H1 (cell line): ENCODE data around the gene LHB. TPM values are rescaled to one million over a fixed set of nuclear protein-coding genes. Genes with fewer than 3 reads are reported as not detected.
"Not testable (repeated sequence)": the region's sequence is repeated elsewhere in the genome, so short reads cannot be mapped to it uniquely, and the experiment has no call there.

Experiments
- CTCF ChIA-PET: fragments of 300-600 bp; sonication (Branson Sonifier 250); formaldehyde crosslinking; loops from one replicate; lab custom pipeline; 2021; ENCODE audit not compliant: partially characterized antibody; lab: Charles Lee
- POLR2A ChIA-PET: fragments of 300-600 bp; sonication (Branson Sonifier 250); formaldehyde crosslinking; loops from one replicate; lab custom pipeline; 2021; ENCODE audit warnings: inconsistent platforms; ENCODE audit not compliant: partially characterized antibody; lab: Charles Lee
- DNase-seq, 2 experiments: peaks; one replicate each; pipeline versions ENCODE4 v3.0.0 to v3.0.0-alpha.2; 2010 to 2022; ENCODE audit warnings: low spot score in 2 of 2, low read depth in 1 of 2, mixed read lengths in 1 of 2
- FAIRE-seq: peaks from 2 replicates; lab custom pipeline; 2011; peaks lifted over from hg19 to GRCh38; lab: Jason Lieb, UNC
- H2AFZ ChIP-seq: 2 replicates; pipeline ENCODE4 v1.8.1; 2012; ENCODE audit warnings: low read length, inconsistent platforms
- H2AK5ac ChIP-seq: 2 replicates; pipeline ENCODE4 v1.6.1; 2013; ENCODE audit warnings: low read depth, low read length
- H2BK120ac ChIP-seq: replicated peaks from 2 replicates; pipeline ENCODE3; 2013; ENCODE audit warnings: low read depth, low read length, inconsistent platforms
- H2BK12ac ChIP-seq: 2 replicates; pipeline ENCODE4 v1.6.1; 2013; ENCODE audit warnings: low read depth, low read length
- H2BK15ac ChIP-seq: 2 replicates; pipeline ENCODE4 v1.6.1; 2013; ENCODE audit warnings: low read length
- H2BK20ac ChIP-seq: 2 replicates; pipeline ENCODE4 v1.6.1; 2013; ENCODE audit warnings: low read length
- H2BK5ac ChIP-seq: 2 replicates; pipeline ENCODE4 v1.6.1; 2013; ENCODE audit warnings: low read depth, low read length
- H3K14ac ChIP-seq: 2 replicates; pipeline ENCODE4 v1.6.1; 2013; ENCODE audit warnings: inconsistent platforms; ENCODE audit not compliant: insufficient read length
- H3K18ac ChIP-seq: 2 replicates; pipeline ENCODE4 v1.6.1; 2013; ENCODE audit warnings: low read length; ENCODE audit errors: extremely low read depth
- H3K23ac ChIP-seq: 2 replicates; pipeline ENCODE4 v1.6.1; 2013; ENCODE audit warnings: inconsistent platforms; ENCODE audit not compliant: insufficient read length
- H3K23me2 ChIP-seq: 2 replicates; pipeline ENCODE4 v1.6.1; 2013; ENCODE audit warnings: low read depth, low read length
- H3K27ac ChIP-seq: 2 replicates; pipeline ENCODE4 v1.6.1; 2011; ENCODE audit warnings: low read depth, low read length, inconsistent platforms
- H3K27me3 ChIP-seq, 4 experiments: replicated peaks in 1 of 4; 1 replicate in 1 of 4; 2 replicates in 3 of 4; pipeline versions ENCODE4 v1.6.1 to v1.8.1; 2011 to 2013; ENCODE audit warnings: low read length in 3 of 4, mild to moderate bottlenecking in 3 of 4, inconsistent platforms in 2 of 4, mixed read lengths in 2 of 4, moderate library complexity in 1 of 4; ENCODE audit not compliant: control insufficient read depth in 3 of 4, insufficient read depth in 3 of 4; ENCODE audit errors: extremely low read depth in 1 of 4
- H3K36me3 ChIP-seq, 4 experiments: 2 replicates each; pipeline versions ENCODE4 v1.6.1 to v1.8.1; 2011 to 2013; ENCODE audit warnings: mild to moderate bottlenecking in 4 of 4, low read length in 3 of 4, moderate library complexity in 2 of 4, control low read depth in 1 of 4, inconsistent platforms in 1 of 4; ENCODE audit not compliant: insufficient read depth in 4 of 4, control insufficient read depth in 2 of 4
- H3K4ac ChIP-seq: replicated peaks from 2 replicates; pipeline ENCODE3; 2013; ENCODE audit warnings: low read length, low read depth, mixed read lengths, inconsistent platforms; ENCODE audit not compliant: insufficient read length
- H3K4me1 ChIP-seq, 4 experiments: replicated peaks in 1 of 4; 1 replicate in 1 of 4; 2 replicates in 3 of 4; pipeline versions ENCODE4 v1.6.1 to v1.8.1; 2011 to 2013; ENCODE audit warnings: low read length in 3 of 4, inconsistent platforms in 2 of 4, mixed read lengths in 1 of 4; ENCODE audit not compliant: insufficient read depth in 4 of 4, control insufficient read depth in 3 of 4
- H3K4me2 ChIP-seq, 2 experiments: 2 replicates each; pipeline versions ENCODE4 v1.6.1 to v1.8.1; 2011 to 2013; ENCODE audit warnings: low read depth in 2 of 2, low read length in 2 of 2, control low read depth in 1 of 2, inconsistent platforms in 1 of 2, mild to moderate bottlenecking in 1 of 2; ENCODE audit not compliant: insufficient read depth in 1 of 2
- H3K4me3 ChIP-seq, 4 experiments: fragments of 200-600, 300-600 bp in 1 of 4; sonication (generic), shearing (Covaris generic), sonication (Bioruptor Twin) in 1 of 4; 2 replicates each; pipeline versions ENCODE4 v1.5.1 to v1.8.1; 2011 to 2016; ENCODE audit warnings: low read length in 4 of 4, low read depth in 3 of 4, control low read depth in 2 of 4, inconsistent platforms in 2 of 4, mild to moderate bottlenecking in 2 of 4, mixed read lengths in 1 of 4, moderate library complexity in 1 of 4; ENCODE audit not compliant: insufficient read depth in 2 of 4; ENCODE audit errors: extremely low read depth in 1 of 4
- H3K56ac ChIP-seq: replicated peaks from 2 replicates; pipeline ENCODE3; 2013; ENCODE audit warnings: low read depth, mild to moderate bottlenecking, mixed read lengths, low read length, inconsistent platforms; ENCODE audit not compliant: insufficient read length
- H3K79me1 ChIP-seq: 2 replicates; pipeline ENCODE4 v1.6.1; 2013; ENCODE audit warnings: low read depth, low read length, control low read depth
- H3K79me2 ChIP-seq, 2 experiments: 2 replicates each; pipeline versions ENCODE4 v1.6.1 to v1.8.1; 2012 to 2013; ENCODE audit warnings: low read length in 2 of 2, mild to moderate bottlenecking in 2 of 2, inconsistent platforms in 1 of 2; ENCODE audit not compliant: insufficient read depth in 2 of 2, control insufficient read depth in 1 of 2
- H3K9ac ChIP-seq, 4 experiments: replicated peaks in 1 of 4; 1 replicate in 1 of 4; 2 replicates in 3 of 4; pipeline versions ENCODE4 v1.6.1 to v1.8.1; 2011 to 2013; ENCODE audit warnings: low read depth in 3 of 4, low read length in 3 of 4, control low read depth in 2 of 4, mild to moderate bottlenecking in 2 of 4, moderate library complexity in 2 of 4, inconsistent platforms in 1 of 4; ENCODE audit errors: extremely low read depth in 1 of 4
- H3K9me3 ChIP-seq, 2 experiments: 2 replicates each; pipeline versions ENCODE4 v1.6.1 to v1.8.1; 2012 to 2013; ENCODE audit warnings: mild to moderate bottlenecking in 2 of 2, moderate library complexity in 2 of 2, control low read depth in 1 of 2, inconsistent platforms in 1 of 2, low read depth in 1 of 2, low read length in 1 of 2, mixed read lengths in 1 of 2; ENCODE audit not compliant: insufficient read depth in 2 of 2
- H4K20me1 ChIP-seq, 2 experiments: replicated peaks in 1 of 2; 2 replicates each; pipeline versions ENCODE3 to v1.8.1; 2011 to 2013; ENCODE audit warnings: inconsistent platforms in 2 of 2, low read length in 2 of 2, mild to moderate bottlenecking in 1 of 2; ENCODE audit not compliant: insufficient read depth in 2 of 2, control insufficient read depth in 1 of 2
- H4K5ac ChIP-seq: 2 replicates; pipeline ENCODE4 v1.6.1; 2013; ENCODE audit warnings: low read length, low read depth, mixed read lengths, inconsistent platforms; ENCODE audit not compliant: insufficient read length
- H4K8ac ChIP-seq: 2 replicates; pipeline ENCODE4 v1.8.0; 2013; ENCODE audit warnings: mild to moderate bottlenecking, moderate library complexity, low read length, inconsistent platforms; ENCODE audit not compliant: insufficient read depth; ENCODE audit errors: extremely low read depth
- H4K91ac ChIP-seq: replicated peaks from 2 replicates; pipeline ENCODE3; 2013; ENCODE audit warnings: low read length, mixed read lengths, inconsistent platforms; ENCODE audit not compliant: insufficient read length
- WGBS, 2 experiments: shearing (Covaris generic) in 1 of 2; methylation state at CpG; one replicate each; pipeline versions ENCODE4 v1.1.6 to v1.1.7; 2013 to 2015; ENCODE audit warnings: low lambda C conversion rate in 2 of 2, mixed read lengths in 2 of 2, inconsistent platforms in 1 of 2, low coverage in 1 of 2, missing lambda C conversion rate in 1 of 2; ENCODE audit not compliant: insufficient replicate concordance in 2 of 2, insufficient coverage in 1 of 2, insufficient read length in 1 of 2; ENCODE audit errors: extremely low coverage in 1 of 2, missing lambda C conversion rate in 1 of 2; 5-methylcytosine and 5-hydroxymethylcytosine counted together
- polyA plus RNA-seq, 7 experiments: library from polyadenylated mRNA; depleted of rRNA in 3 of 7; stranded (reverse) in 5 of 7; unstranded in 2 of 7; fragments of >200 nt in 5 of 7; fragments of 200-250 nt in 2 of 7; gene quantifications; 1 replicate in 5 of 7; 2 replicates in 1 of 7; 4 replicates in 1 of 7; pipeline versions ENCODE4 v1.2.1 to v1.2.3, GENCODE V29; 2011 to 2013; ENCODE audit warnings: missing spikeins in 2 of 7, mixed read lengths in 2 of 7
- total RNA-seq: library from RNA; stranded (reverse); fragmentation: NEBNext Ultra II Directional; extraction: Animal tissue kit (Norgen Biotek cat#: 25700); gene quantifications from 2 replicates; pipeline ENCODE4 v1.2.1, GENCODE V29; 2021

Gene LHB
- total and polyA plus RNA-seq, 2 of the 8 experiments (the other 6 are each of a cell fraction or from before 2014, with no cell fraction given) = 0.53 TPM; not detected in 1

- H2AK5ac ChIP-seq, FAIRE-seq, H3K27me3 ChIP-seq, H3K4me1 ChIP-seq, POLR2A ChIA-PET, H3K27ac ChIP-seq, H4K20me1 ChIP-seq, H2BK5ac ChIP-seq, H3K9me3 ChIP-seq, DNase-seq, H3K4ac ChIP-seq, H3K4me3 ChIP-seq, H3K9ac ChIP-seq, H3K14ac ChIP-seq, H3K23ac ChIP-seq, H3K56ac ChIP-seq, H3K18ac ChIP-seq, H4K91ac ChIP-seq, H3K36me3 ChIP-seq, H2BK15ac ChIP-seq, H3K23me2 ChIP-seq, H3K79me1 ChIP-seq, H2BK120ac ChIP-seq, H3K79me2 ChIP-seq, H4K8ac ChIP-seq, H2AFZ ChIP-seq, H2BK20ac ChIP-seq, H2BK12ac ChIP-seq, H3K4me2 ChIP-seq, H4K5ac ChIP-seq: not testable (repeated sequence)
- 91% methylated on average over 6 of the region's 8 CpGs; no CpG with 5 or more reads in 1 of the 2 experiments for WGBS, 2 experiments
- CTCF ChIA-PET = interaction anchor here (0.7 kb wide), 1 partner anchor 237 kb away, joined by 5 read pairs; no protein-coding TSS in a partner anchor
Observed at GRCh38 chr19:49038111-49038510, 21.2 kb upstream of the LHB start.
